Measurements from ENCODE around the gene FTO.
"Not testable (repeated sequence)": the region's sequence is repeated elsewhere in the genome, so short reads cannot be mapped to it uniquely, and the experiment has no call there.

The FTO gene

GRCh38 chr16:54177052-54177861, 473.3 kb downstream of the FTO start:
- no peak for DNase-seq (ENCODE audit: low read depth in 2 of 2)

GRCh38 chr16:54177862-54178477, 474.0 kb downstream of the FTO start:
- no peak for DNase-seq (ENCODE audit: low read depth in 2 of 2)

GRCh38 chr16:54178478-54178976, 474.6 kb downstream of the FTO start:
- no peak for DNase-seq (ENCODE audit: low read depth in 2 of 2)

GRCh38 chr16:54180421-54181359, 476.7 kb downstream of the FTO start:
- no peak for DNase-seq (ENCODE audit: low read depth in 2 of 2)

- DNase-seq (ENCODE audit: low read depth in 2 of 2), result not testable (repeated sequence)
These were observed 477.9 kb downstream of the FTO start for GRCh38 chr16:54181683-54182329.

- no peak for DNase-seq (ENCODE audit: low read depth in 2 of 2)
These were observed 481.1 kb downstream of the FTO start for GRCh38 chr16:54185045-54185444.

- DNase-seq (ENCODE audit: low read depth in 2 of 2), result no peak
These were observed 487.2 kb downstream of the FTO start for GRCh38 chr16:54191163-54191562.

- no peak for DNase-seq (ENCODE audit: low read depth in 2 of 2)
These were observed 487.6 kb downstream of the FTO start for GRCh38 chr16:54191592-54191991.

GRCh38 chr16:54193013-54193664, 489.2 kb downstream of the FTO start:
- no peak for DNase-seq (ENCODE audit: low read depth in 2 of 2)

- DNase-seq (ENCODE audit: low read depth in 2 of 2), result peak in 1 of 2 experiments; percentile 15
These were observed 489.8 kb downstream of the FTO start for GRCh38 chr16:54193665-54194333.

GRCh38 chr16:54194334-54194743, 490.4 kb downstream of the FTO start:
- no peak for DNase-seq (ENCODE audit: low read depth in 2 of 2)

- DNase-seq (ENCODE audit: low read depth in 2 of 2), result no peak
These were observed 493.8 kb downstream of the FTO start for GRCh38 chr16:54197758-54198157.

- no peak for DNase-seq (ENCODE audit: low read depth in 2 of 2)
These were observed 495.7 kb downstream of the FTO start for GRCh38 chr16:54199487-54200160.

- no peak for DNase-seq (ENCODE audit: low read depth in 2 of 2)
These were observed 496.2 kb downstream of the FTO start for GRCh38 chr16:54200161-54200534.

GRCh38 chr16:54200720-54201119, 496.8 kb downstream of the FTO start:
- no peak for DNase-seq (ENCODE audit: low read depth in 2 of 2)

- no peak for DNase-seq (ENCODE audit: low read depth in 2 of 2)
These were observed 497.2 kb downstream of the FTO start for GRCh38 chr16:54201200-54201599.
